Fibroblast of lung (primary cell): ENCODE measurements around the gene PCDH15. TPM values are rescaled to one million over a fixed set of nuclear protein-coding genes. Genes with fewer than 3 reads are reported as not detected.

ENCODE experiments used
- DNase-seq, 2 donors: peaks; one replicate each; pipeline versions ENCODE4 v3.0.0 to v3.0.0-alpha.2; 2010; ENCODE audit warnings: low read depth in 2 of 2
- H2AFZ ChIP-seq: 2 replicates; pipeline ENCODE4 v1.5.1; 2012; ENCODE audit warnings: low read length, control low read depth, inconsistent platforms
- H3K27ac ChIP-seq: 2 replicates; pipeline ENCODE4 v1.5.1; 2011; ENCODE audit warnings: low read length, control low read depth; ENCODE audit not compliant: insufficient read depth
- H3K27me3 ChIP-seq: 2 replicates; pipeline ENCODE4 v1.5.1; 2011; ENCODE audit warnings: mild to moderate bottlenecking, low read length; ENCODE audit not compliant: control insufficient read depth, insufficient read depth
- H3K36me3 ChIP-seq: 2 replicates; pipeline ENCODE4 v1.5.1; 2011; ENCODE audit warnings: low read length; ENCODE audit not compliant: control insufficient read depth, insufficient read depth
- H3K4me1 ChIP-seq: 2 replicates; pipeline ENCODE4 v1.5.1; 2011; ENCODE audit warnings: low read length; ENCODE audit not compliant: control insufficient read depth, insufficient read depth; ENCODE audit errors: extremely low read depth
- H3K4me2 ChIP-seq: 2 replicates; pipeline ENCODE4 v1.5.1; 2011; ENCODE audit warnings: low read length, control low read depth; ENCODE audit not compliant: insufficient read depth; ENCODE audit errors: extremely low read depth
- H3K4me3 ChIP-seq, 4 experiments: fragments of 200-600 bp in 1 of 4; sonication (generic) in 1 of 4; replicated peaks in 1 of 4; 2 replicates each; pipeline ENCODE4 v1.5.1; 2011 to 2016; ENCODE audit warnings: low read length in 4 of 4, low read depth in 3 of 4, mild to moderate bottlenecking in 3 of 4, control low read depth in 2 of 4, inconsistent platforms in 1 of 4, mixed read lengths in 1 of 4; ENCODE audit not compliant: insufficient read depth in 1 of 4; ENCODE audit errors: control extremely low read depth in 1 of 4
- H3K79me2 ChIP-seq: 2 replicates; pipeline ENCODE4 v1.5.1; 2012; ENCODE audit warnings: mild to moderate bottlenecking, low read length, inconsistent platforms; ENCODE audit not compliant: control insufficient read depth, insufficient read depth
- H3K9ac ChIP-seq: 2 replicates; pipeline ENCODE4 v1.5.1; 2011; ENCODE audit warnings: mild to moderate bottlenecking, low read length, control low read depth; ENCODE audit not compliant: insufficient read depth
- H3K9me3 ChIP-seq: 2 replicates; pipeline ENCODE4 v1.5.1; 2012; ENCODE audit warnings: low read depth, low read length; ENCODE audit not compliant: control insufficient read depth, insufficient read depth
- H4K20me1 ChIP-seq: 2 replicates; pipeline ENCODE4 v1.5.1; 2011; ENCODE audit warnings: low read length; ENCODE audit not compliant: control insufficient read depth, insufficient read depth; ENCODE audit errors: extremely low read depth
- EZH2 ChIP-seq: IDR thresholded peaks from 2 replicates; pipeline ENCODE4 v1.5.1; 2012; ENCODE audit warnings: low read length, control low read depth, mild to moderate bottlenecking; ENCODE audit errors: missing control alignments
- polyA plus RNA-seq, 2 donors: library from polyadenylated mRNA; depleted of rRNA in 1 of 2; stranded (reverse) in 1 of 2; unstranded in 1 of 2; fragments of >200 nt; gene quantifications; 2 replicates each; pipeline ENCODE4 v1.2.1, GENCODE V29; 2011 to 2012; ENCODE audit warnings: missing spikeins in 1 of 2
- total RNA-seq: library from RNA; depleted of rRNA; stranded (reverse); fragments of >200 nt; gene quantifications from 2 replicates; pipeline ENCODE4 v1.2.1, GENCODE V29; 2014
- TF ChIP-seq, protein P1 (sequence below), 2 donors: IDR thresholded peaks in 1 of 2; conservative IDR thresholded peaks in 1 of 2; 1 replicate in 1 of 2; 2 replicates in 1 of 2; pipeline ENCODE4 v1.5.1; 2011 to 2012; ENCODE audit warnings: low read length in 2 of 2, control low read depth in 1 of 2, inconsistent platforms in 1 of 2, low read depth in 1 of 2, mild to moderate bottlenecking in 1 of 2

The PCDH15 gene
- total and polyA plus RNA-seq, 2 donors (not counting 1 experiment from before 2014, with no cell fraction given): under 0.01 TPM; not detected in 1

DNA sequence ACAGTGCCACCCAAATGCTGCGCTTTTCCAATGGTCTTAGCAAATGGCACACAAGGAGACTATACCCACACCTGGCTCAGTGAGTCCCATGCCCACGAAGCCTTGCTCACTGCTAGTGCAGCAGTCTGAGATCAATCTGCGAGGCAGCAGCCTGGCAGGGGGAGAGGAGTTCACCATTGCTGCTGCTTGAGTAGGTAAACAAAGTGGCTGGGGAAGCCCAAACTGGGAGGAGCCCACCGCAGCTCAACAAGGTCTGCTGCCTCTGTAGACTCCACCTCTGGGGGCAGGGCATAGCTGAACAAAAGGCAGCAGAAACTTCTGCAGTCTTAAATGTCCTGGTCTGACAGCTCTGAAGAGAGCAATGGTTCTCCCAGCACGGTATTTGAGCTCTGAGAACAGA, 891.2 kb downstream of the PCDH15 start:
- Histone ChIP-seq H4K20me1 (no peaks in the 10 kb centered on the region), H3K4me3 (no peak overlapping the region), H3K27me3 (no peaks in the 10 kb centered on the region), H3K79me2 (no peaks in the 10 kb centered on the region), H3K27ac (no peak overlapping the region), H2AFZ (no peak overlapping the region), H3K4me2 (no peak overlapping the region), H3K9me3 (no peaks in the 10 kb centered on the region), H3K9ac (no peak overlapping the region), H3K4me1 (no peaks in the 10 kb centered on the region), H3K36me3 (no peaks in the 10 kb centered on the region)
- no peak for DNase-seq
- TF ChIP-seq, protein P1, sequence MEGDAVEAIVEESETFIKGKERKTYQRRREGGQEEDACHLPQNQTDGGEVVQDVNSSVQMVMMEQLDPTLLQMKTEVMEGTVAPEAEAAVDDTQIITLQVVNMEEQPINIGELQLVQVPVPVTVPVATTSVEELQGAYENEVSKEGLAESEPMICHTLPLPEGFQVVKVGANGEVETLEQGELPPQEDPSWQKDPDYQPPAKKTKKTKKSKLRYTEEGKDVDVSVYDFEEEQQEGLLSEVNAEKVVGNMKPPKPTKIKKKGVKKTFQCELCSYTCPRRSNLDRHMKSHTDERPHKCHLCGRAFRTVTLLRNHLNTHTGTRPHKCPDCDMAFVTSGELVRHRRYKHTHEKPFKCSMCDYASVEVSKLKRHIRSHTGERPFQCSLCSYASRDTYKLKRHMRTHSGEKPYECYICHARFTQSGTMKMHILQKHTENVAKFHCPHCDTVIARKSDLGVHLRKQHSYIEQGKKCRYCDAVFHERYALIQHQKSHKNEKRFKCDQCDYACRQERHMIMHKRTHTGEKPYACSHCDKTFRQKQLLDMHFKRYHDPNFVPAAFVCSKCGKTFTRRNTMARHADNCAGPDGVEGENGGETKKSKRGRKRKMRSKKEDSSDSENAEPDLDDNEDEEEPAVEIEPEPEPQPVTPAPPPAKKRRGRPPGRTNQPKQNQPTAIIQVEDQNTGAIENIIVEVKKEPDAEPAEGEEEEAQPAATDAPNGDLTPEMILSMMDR (conservative IDR thresholded peaks at IDR 0.05 in 1 of 2, IDR thresholded peaks at IDR 0.05 in 1 of 2; ENCODE audit: low read depth in 1 of 2, low read length in 2 of 2): no peak
- no peak for TF ChIP-seq EZH2

DNA sequence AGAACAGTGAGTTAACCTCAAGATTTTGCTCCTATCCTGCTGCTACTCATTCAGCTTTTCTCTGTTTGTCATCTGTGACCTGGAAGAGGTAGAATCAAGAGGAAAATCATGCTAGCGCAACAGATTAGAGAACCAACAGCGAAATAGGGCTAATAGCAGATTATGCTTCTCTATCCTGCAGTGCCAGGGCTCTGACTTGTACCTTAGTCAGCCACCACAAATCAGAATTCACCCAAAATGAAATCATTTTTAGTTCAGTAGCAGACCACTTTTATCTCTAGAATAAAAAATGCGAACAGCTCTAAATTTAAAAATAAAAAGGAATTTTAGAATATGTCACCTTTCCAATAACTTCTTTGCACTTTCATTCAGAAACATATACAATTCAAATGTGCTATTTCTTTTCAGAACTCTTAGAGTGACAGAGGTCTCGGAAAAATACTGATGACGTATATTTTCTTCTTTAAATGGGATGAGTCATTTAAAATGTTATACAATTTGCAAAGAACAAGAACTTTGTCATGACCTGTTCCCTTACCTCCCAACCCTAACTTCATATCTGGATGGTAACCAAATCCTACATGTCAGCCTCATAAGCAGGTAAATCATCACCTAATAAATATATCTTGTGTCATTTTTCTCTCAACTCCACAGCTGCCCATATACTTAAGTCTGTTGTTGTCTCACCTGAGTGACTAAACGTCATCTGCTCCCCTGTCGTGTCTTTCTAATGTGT, 896.4 kb downstream of the PCDH15 start:
- no peak overlapping the region for H3K4me3 ChIP-seq
- DNase-seq: no peak
- no peak overlapping the region for H3K27ac ChIP-seq
- H3K4me2 ChIP-seq: no peak overlapping the region
- no peak overlapping the region for H2AFZ ChIP-seq
- no peaks in the 10 kb centered on the region for H3K36me3 ChIP-seq
- no peaks in the 10 kb centered on the region for H3K4me1 ChIP-seq
- H3K27me3 ChIP-seq: no peaks in the 10 kb centered on the region
- no peaks in the 10 kb centered on the region for H4K20me1 ChIP-seq
- no peak overlapping the region for H3K9ac ChIP-seq
- TF ChIP-seq EZH2: no peak
- TF ChIP-seq, protein P1 (conservative IDR thresholded peaks at IDR 0.05 in 1 of 2, IDR thresholded peaks at IDR 0.05 in 1 of 2; ENCODE audit: low read depth in 1 of 2, low read length in 2 of 2): no peak
- H3K79me2 ChIP-seq: no peaks in the 10 kb centered on the region
- no peaks in the 10 kb centered on the region for H3K9me3 ChIP-seq

DNA sequence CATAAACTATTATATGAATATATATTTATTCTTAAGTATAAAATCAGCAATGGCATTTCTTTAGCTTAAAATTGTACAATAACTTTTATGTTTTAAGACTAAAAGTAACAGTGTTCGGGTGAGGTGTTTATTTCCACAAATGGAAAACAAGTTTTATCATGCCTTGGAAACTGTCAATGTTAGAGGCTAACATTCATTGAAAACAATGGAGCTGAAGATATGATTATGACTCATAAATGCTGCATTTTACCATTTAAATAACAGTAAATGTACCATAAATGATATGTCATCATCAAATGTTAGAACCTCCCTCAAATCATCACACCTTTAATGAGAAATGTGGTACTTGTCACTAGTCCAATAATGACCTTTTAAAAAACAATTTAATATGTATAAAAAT, 897.3 kb downstream of the PCDH15 start:
- DNase-seq: no peak
- H3K4me2 ChIP-seq: no peak overlapping the region
- no peaks in the 10 kb centered on the region for H3K9me3 ChIP-seq
- no peaks in the 10 kb centered on the region for H4K20me1 ChIP-seq
- no peaks in the 10 kb centered on the region for H3K4me1 ChIP-seq
- H3K9ac ChIP-seq: no peak overlapping the region
- no peak for TF ChIP-seq EZH2
- TF ChIP-seq, protein P1 (conservative IDR thresholded peaks at IDR 0.05 in 1 of 2, IDR thresholded peaks at IDR 0.05 in 1 of 2; ENCODE audit: low read depth in 1 of 2, low read length in 2 of 2): no peak
- H2AFZ ChIP-seq: no peak overlapping the region
- H3K79me2 ChIP-seq: no peaks in the 10 kb centered on the region
- no peaks in the 10 kb centered on the region for H3K36me3 ChIP-seq
- no peak overlapping the region for H3K4me3 ChIP-seq
- H3K27ac ChIP-seq: no peak overlapping the region
- no peaks in the 10 kb centered on the region for H3K27me3 ChIP-seq
